KMS-11 (cell line): ENCODE measurements around the gene LEPROT.
A peak's percentile ranks its signal among the peaks of the same experiment; 100 is the strongest.

Source experiments
- H2AFZ ChIP-seq: fragments of 200-600 bp; sonication (generic); 2 replicates; pipeline ENCODE4 v1.6.1; 2016; ENCODE audit warnings: antibody characterized with exemption, mixed run types, low read depth
- H3K27ac ChIP-seq: fragments of 200-600 bp; sonication (generic); 2 replicates; pipeline ENCODE4 v1.6.1; 2016; ENCODE audit warnings: mild to moderate bottlenecking, mixed run types
- H3K27me3 ChIP-seq: fragments of 200-600 bp; sonication (generic); 2 replicates; pipeline ENCODE4 v1.6.1; 2017; ENCODE audit warnings: mild to moderate bottlenecking, low read depth, mixed run types, moderate library complexity; ENCODE audit not compliant: insufficient read depth
- H3K36me3 ChIP-seq: fragments of 200-600 bp; sonication (generic); 2 replicates; pipeline ENCODE4 v1.6.1; 2017; ENCODE audit warnings: mild to moderate bottlenecking, mixed run types; ENCODE audit not compliant: insufficient read depth
- H3K4me1 ChIP-seq: fragments of 200-600 bp; sonication (generic); 2 replicates; pipeline ENCODE4 v1.6.1; 2016; ENCODE audit warnings: mild to moderate bottlenecking, low read depth, mixed run types; ENCODE audit not compliant: poor library complexity, severe bottlenecking
- H3K4me2 ChIP-seq: fragments of 200-600 bp; sonication (generic); 2 replicates; pipeline ENCODE4 v1.7.0; 2016; ENCODE audit warnings: mild to moderate bottlenecking, mixed run types
- H3K4me3 ChIP-seq: fragments of 200-600 bp; sonication (generic); IDR thresholded peaks from 2 replicates; pipeline ENCODE4 v1.6.1; 2017; ENCODE audit warnings: low read depth, low read length, mixed read lengths; ENCODE audit not compliant: insufficient read depth
- H3K79me2 ChIP-seq: fragments of 200-600 bp; sonication (generic); 2 replicates; pipeline ENCODE4 v1.6.1; 2016; ENCODE audit warnings: low read depth, mixed run types; ENCODE audit not compliant: insufficient read depth
- H3K9ac ChIP-seq: fragments of 200-600 bp; sonication (generic); 2 replicates; pipeline ENCODE4 v1.6.1; 2016; ENCODE audit warnings: mild to moderate bottlenecking, mixed run types
- H4K20me1 ChIP-seq: fragments of 200-600 bp; sonication (generic); 2 replicates; pipeline ENCODE4 v1.6.1; 2016; ENCODE audit warnings: mild to moderate bottlenecking, mixed run types; ENCODE audit not compliant: insufficient read depth
- CTCF ChIP-seq: fragments of 200-600 bp; sonication (generic); conservative IDR thresholded peaks from 2 replicates; pipeline ENCODE4 v1.6.1; 2017; ENCODE audit warnings: low read depth, mild to moderate bottlenecking, antibody characterized with exemption, low read length, moderate library complexity, mixed read lengths

Gene LEPROT

GRCh38 chr1:65419681-65420589 lies 533 bp upstream of the LEPROT start:
- Histone ChIP-seq H3K27me3 (no peaks in the 10 kb centered on the region), H4K20me1 (no peaks in the 10 kb centered on the region), H2AFZ (peak overlapping the region; percentile 81), H3K4me3 (peak overlapping the region; percentile 51), H3K36me3 (no peaks in the 10 kb centered on the region), H3K79me2 (no peaks in the 10 kb centered on the region; the same call in 1 of the 2 replicates), H3K4me1 (peaks cover 10% of the 10 kb centered on the region), H3K4me2 (peak overlapping the region; percentile 68), H3K9ac (peak overlapping the region; percentile 25; the same call in 1 of the 2 replicates), H3K27ac (0 out of 2 replicates have a peak overlapping the region, but pooled peaks have one; percentile 7)
- TF ChIP-seq CTCF, result no peak

- Histone ChIP-seq H3K27me3 (no peaks in the 10 kb centered on the region), H3K27ac (no peak overlapping the region), H3K4me1 (peaks cover 10% of the 10 kb centered on the region), H3K4me2 (peak overlapping the region; percentile 73), H3K79me2 (no peaks in the 10 kb centered on the region; the same call in 1 of the 2 replicates), H2AFZ (peak overlapping the region; percentile 59), H3K4me3 (peak overlapping the region; percentile 71), H3K9ac (peak overlapping the region; percentile 78; the same call in 1 of the 2 replicates), H3K36me3 (no peaks in the 10 kb centered on the region), H4K20me1 (no peaks in the 10 kb centered on the region)
- no peak for TF ChIP-seq CTCF
These were observed 1.0 kb downstream of the LEPROT start for GRCh38 chr1:65421351-65422025.

GRCh38 chr1:65422241-65423203 lies 2.1 kb downstream of the LEPROT start:
- Histone ChIP-seq H3K79me2 (no peaks in the 10 kb centered on the region; the same call in 1 of the 2 replicates), H3K27me3 (no peaks in the 10 kb centered on the region), H2AFZ (no peak overlapping the region), H3K4me3 (no peak overlapping the region), H3K27ac (no peak overlapping the region), H3K4me1 (peaks cover 10% of the 10 kb centered on the region), H3K36me3 (no peaks in the 10 kb centered on the region), H4K20me1 (no peaks in the 10 kb centered on the region), H3K4me2 (no peak overlapping the region), H3K9ac (no peak overlapping the region)
- no peak for TF ChIP-seq CTCF
